A549 (cell line): ENCODE data around the gene SAP30. TPM values are rescaled to one million over a fixed set of nuclear protein-coding genes. Genes with fewer than 3 reads are reported as not detected.

ENCODE experiments used
- ATAC-seq, 2 experiments: fragments of 200-7000 bp in 1 of 2; fragments of >200 bp in 1 of 2; cut with Nextera tagmentation in 1 of 2; cut with Tn5 transposase in 1 of 2; 3 replicates each; pipeline versions ENCODE4 v1.8.0 to v1.9.1; 2018 to 2020; ENCODE audit warnings: mild to moderate bottlenecking in 1 of 2, moderate library complexity in 1 of 2
- CTCF ChIA-PET: fragments of 300-600 bp; sonication (Branson Sonifier 250); formaldehyde crosslinking; extraction: SDS; loops from one replicate; lab custom pipeline; 2021; ENCODE audit warnings: antibody characterized with exemption, inconsistent platforms; lab: Yijun Ruan, JAX
- POLR2A ChIA-PET: fragments of 350-600 bp; formaldehyde crosslinking; extraction: SDS; loops from one replicate; lab custom pipeline; 2021; ENCODE audit warnings: antibody characterized with exemption, inconsistent platforms; lab: Yijun Ruan, JAX
- DNase-seq, 2 experiments: peaks; one replicate each; pipeline versions ENCODE4 v3.0.0 to v3.0.0-alpha.2; 2011 to 2016; ENCODE audit warnings: low read depth in 1 of 2, low spot score in 1 of 2
- FAIRE-seq: peaks from 2 replicates; lab custom pipeline; 2011; peaks lifted over from hg19 to GRCh38; lab: Jason Lieb, UNC
- H3K27ac ChIP-seq, 2 experiments: fragments of >200 bp; sonication (Bioruptor Twin); formaldehyde crosslinking; 3 replicates each; pipeline ENCODE4 v1.5.1; 2016 to 2017
- H3K4me1 ChIP-seq: fragments of >200 bp; sonication (Bioruptor Twin); formaldehyde crosslinking; 3 replicates; pipeline ENCODE4 v1.6.1; 2016
- H3K4me2 ChIP-seq: fragments of >200 bp; sonication (Bioruptor Twin); formaldehyde crosslinking; 3 replicates; pipeline ENCODE4 v1.6.1; 2016
- H3K4me3 ChIP-seq: fragments of >200 bp; sonication (Bioruptor Twin); formaldehyde crosslinking; 3 replicates; pipeline ENCODE4 v1.5.1; 2016
- H3K9me3 ChIP-seq: fragments of >200 bp; sonication (Bioruptor Twin); formaldehyde crosslinking; 3 replicates; pipeline ENCODE4 v1.6.1; 2016
- CBX2 ChIP-seq: fragments of 200-600 bp; sonication (generic); IDR thresholded peaks from 2 replicates; pipeline ENCODE4 v1.6.1; 2016; ENCODE audit warnings: low read depth, mild to moderate bottlenecking, borderline replicate concordance
- CBX8 ChIP-seq: fragments of 200-600 bp; sonication (generic); IDR thresholded peaks from 2 replicates; pipeline ENCODE4 v1.6.1; 2016
- CEBPB ChIP-seq, 2 experiments: fragments of >200 bp in 1 of 2; sonication (Bioruptor Twin) in 1 of 2; formaldehyde crosslinking in 1 of 2; IDR thresholded peaks; 2 replicates each; pipeline ENCODE4 v1.6.1; 2012 to 2016
- CHD4 ChIP-seq: fragments of 200-600 bp; sonication (generic); IDR thresholded peaks from 2 replicates; pipeline ENCODE4 v1.6.1; 2016; ENCODE audit warnings: antibody characterized with exemption, mild to moderate bottlenecking, borderline replicate concordance
- E2F6 ChIP-seq: IDR thresholded peaks from 2 replicates; pipeline ENCODE4 v1.6.1; 2012; ENCODE audit warnings: low read depth, borderline replicate concordance
- EHMT2 ChIP-seq: fragments of 200-600 bp; sonication (generic); IDR thresholded peaks from 2 replicates; pipeline ENCODE4 v1.6.1; 2016; ENCODE audit warnings: antibody characterized with exemption, low read depth, mild to moderate bottlenecking, moderate library complexity
- FOSB ChIP-seq: fragments of 250-450 bp; sonication (Bioruptor Pico); IDR thresholded peaks from 2 replicates; pipeline ENCODE4 v1.5.0; 2020; ENCODE audit warnings: mild to moderate bottlenecking, moderate library complexity
- HMGXB4 ChIP-seq: fragments of 250-450 bp; sonication (Bioruptor Pico); IDR thresholded peaks from 2 replicates; pipeline ENCODE4 v1.5.0; 2021; ENCODE audit warnings: mild to moderate bottlenecking, moderate library complexity, borderline replicate concordance
- HOXB5 ChIP-seq: fragments of 250-450 bp; sonication (Bioruptor Pico); IDR thresholded peaks from 2 replicates; pipeline ENCODE4 v1.5.0; 2020; ENCODE audit warnings: mild to moderate bottlenecking, moderate library complexity
- JUN ChIP-seq, 2 experiments: fragments of >200 bp; sonication (Bioruptor Twin); formaldehyde crosslinking; IDR thresholded peaks; 2 replicates in 1 of 2; 3 replicates in 1 of 2; pipeline ENCODE4 v1.6.1; 2016 to 2017
- MAFK ChIP-seq: fragments of 450-650 bp; IDR thresholded peaks from 2 replicates; pipeline ENCODE4 v1.6.1; 2014; ENCODE audit not compliant: partially characterized antibody
- MAZ ChIP-seq: fragments of 150-350 bp; IDR thresholded peaks from 2 replicates; pipeline ENCODE4 v1.6.1; 2014; ENCODE audit warnings: antibody characterized with exemption, low read depth, low read length, borderline replicate concordance
- NPAS2 ChIP-seq: fragments of 250-450 bp; sonication (Bioruptor Pico); IDR thresholded peaks from 2 replicates; pipeline ENCODE4 v1.8.0; 2022; ENCODE audit warnings: mild to moderate bottlenecking, moderate library complexity, borderline replicate concordance
- PHF8 ChIP-seq: fragments of 200-600 bp; sonication (generic); IDR thresholded peaks from 2 replicates; pipeline ENCODE4 v1.6.1; 2016; ENCODE audit warnings: low read depth, mild to moderate bottlenecking, antibody characterized with exemption, moderate library complexity, borderline replicate concordance
- POLR2A ChIP-seq: IDR thresholded peaks from 2 replicates; pipeline ENCODE4 v1.6.1; 2012; ENCODE audit warnings: mild to moderate bottlenecking, low read length
- RFX5 ChIP-seq: fragments of 450-650 bp; IDR thresholded peaks from 2 replicates; pipeline ENCODE4 v1.7.1; 2014; ENCODE audit warnings: antibody characterized with exemption, mild to moderate bottlenecking, moderate library complexity
- SREBF2 ChIP-seq: fragments of 450-650 bp; IDR thresholded peaks from 2 replicates; pipeline ENCODE4 v1.6.1; 2014; ENCODE audit warnings: mild to moderate bottlenecking, moderate library complexity
- WGBS: methylation state at CpG from one replicate; pipeline ENCODE4 v1.1.6; 2017; ENCODE audit errors: missing lambda C conversion rate; 5-methylcytosine and 5-hydroxymethylcytosine counted together
- polyA plus RNA-seq, 4 experiments: library from polyadenylated mRNA; depleted of rRNA in 3 of 4; stranded (reverse); fragments of >200 nt; fragmentation: RNase III in 1 of 4; extraction: RNeasy Plus Mini Kit Qiagen cat#74134 plus additional on column Dnase treatment in 1 of 4; gene quantifications; 2 replicates in 3 of 4; 3 replicates in 1 of 4; pipeline ENCODE4 v1.2.3, GENCODE V29; 2011 to 2017
- TF ChIP-seq, protein P1 (sequence below): fragments of 250-450 bp; sonication (Bioruptor Pico); IDR thresholded peaks from 2 replicates; pipeline ENCODE4 v1.5.0; 2020; ENCODE audit warnings: low read depth, mild to moderate bottlenecking, moderate library complexity
- TF ChIP-seq, protein P2 (sequence below): fragments of >200 bp; sonication (Bioruptor Twin); formaldehyde crosslinking; IDR thresholded peaks from 2 replicates; pipeline ENCODE4 v1.6.1; 2016
- TF ChIP-seq, protein P3 (sequence below): fragments of >200 bp; sonication (Bioruptor Twin); formaldehyde crosslinking; IDR thresholded peaks from 3 replicates; pipeline ENCODE4 v1.6.1; 2016
- TF ChIP-seq, protein P4 (sequence below): fragments of 450-650 bp; IDR thresholded peaks from 2 replicates; pipeline ENCODE4 v1.6.1; 2014; ENCODE audit warnings: antibody characterized with exemption

SAP30 gene
- polyA plus RNA-seq, 2 of the 4 experiments (the other 2 are of a cell fraction): 18.4 to 19.6 TPM

GRCh38 chr4:173332963-173333657 is 37.6 kb upstream of the SAP30 start:
- ATAC-seq (no peak), DNase-seq (no peak), FAIRE-seq (no peak)
- under 1% methylated on average over 21 of the region's 21 CpGs for WGBS
- TF ChIP-seq, protein P1, sequence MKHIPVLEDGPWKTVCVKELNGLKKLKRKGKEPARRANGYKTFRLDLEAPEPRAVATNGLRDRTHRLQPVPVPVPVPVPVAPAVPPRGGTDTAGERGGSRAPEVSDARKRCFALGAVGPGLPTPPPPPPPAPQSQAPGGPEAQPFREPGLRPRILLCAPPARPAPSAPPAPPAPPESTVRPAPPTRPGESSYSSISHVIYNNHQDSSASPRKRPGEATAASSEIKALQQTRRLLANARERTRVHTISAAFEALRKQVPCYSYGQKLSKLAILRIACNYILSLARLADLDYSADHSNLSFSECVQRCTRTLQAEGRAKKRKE: no peak
- no peak for TF ChIP-seq CHD4
- TF ChIP-seq E2F6: no peak
- ChIA-PET CTCF (interaction anchor here (1.1 to 2.7 kb wide), 2 partner anchors 14 to 87 kb away, joined by 3 to 13 read pairs; no protein-coding TSS in a partner anchor), POLR2A (interaction anchor here (1.6 to 4.2 kb wide), 3 partner anchors 14 to 165 kb away, joined by 8 to 116 read pairs (median 9); partner anchors contain the start of genes GALNT7 and SAP30)
- peak overlapping the region; percentile 99 for H3K4me3 ChIP-seq
- peak overlapping the region; percentile 73 for H3K4me2 ChIP-seq
- peaks cover 12% of the 10 kb centered on the region; the same call in 2 of the 3 replicates for H3K4me1 ChIP-seq
- peak overlapping the region; percentile 94 to 96 for H3K27ac ChIP-seq
- H3K9me3 ChIP-seq: no peaks in the 10 kb centered on the region

DNA sequence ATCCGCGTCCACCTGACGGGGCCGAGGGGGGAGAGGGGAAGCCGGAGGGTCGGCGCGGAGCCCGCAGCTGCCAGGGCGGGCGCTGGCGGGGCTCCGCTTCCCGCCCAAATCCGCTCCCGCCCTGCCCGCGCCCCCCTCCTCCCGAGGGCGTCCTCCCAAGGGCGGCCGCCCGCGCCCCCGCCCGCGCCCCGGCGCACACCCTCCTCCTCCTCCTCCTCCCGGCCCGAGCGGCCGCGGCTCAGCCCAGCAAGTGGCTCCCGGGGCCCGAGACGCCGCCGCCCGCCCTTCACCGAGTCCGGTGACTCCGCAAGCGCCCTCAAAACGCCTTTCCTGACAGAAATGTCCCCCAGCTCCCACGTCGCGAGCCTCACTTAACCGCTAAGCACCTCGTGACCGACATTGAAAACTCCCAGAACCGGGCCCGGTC is 37.1 kb upstream of the SAP30 start:
- ATAC-seq (peak; percentile 2 to 19; a peak in 5 of 6 replicates), FAIRE-seq (no peak), DNase-seq (peak in 1 of 2 experiments; percentile 2)
- TF ChIP-seq RFX5: no peak
- TF ChIP-seq HOXB5 (CRISPR knock-in tag): no peak
- no peak for TF ChIP-seq SREBF2
- Histone ChIP-seq H3K4me2 (peak overlapping the region; percentile 73), H3K9me3 (no peaks in the 10 kb centered on the region), H3K4me1 (peaks cover 12% of the 10 kb centered on the region; the same call in 2 of the 3 replicates), H3K27ac (peak overlapping the region; percentile 94 to 96), H3K4me3 (peak overlapping the region; percentile 99)
- no CpG with 5 or more reads among the region's 53 CpGs for WGBS
- ChIA-PET POLR2A (interaction anchor here (0.9 to 4.2 kb wide), 7 partner anchors 9 to 950 kb away, joined by 3 to 116 read pairs (median 8); partner anchors contain the start of genes CEP44, FBXO8, GALNT7 and SAP30), CTCF (interaction anchor here (1.1 to 2.7 kb wide), 3 partner anchors 15 to 87 kb away, joined by 3 to 13 read pairs (median 5); no protein-coding TSS in a partner anchor)

DNA sequence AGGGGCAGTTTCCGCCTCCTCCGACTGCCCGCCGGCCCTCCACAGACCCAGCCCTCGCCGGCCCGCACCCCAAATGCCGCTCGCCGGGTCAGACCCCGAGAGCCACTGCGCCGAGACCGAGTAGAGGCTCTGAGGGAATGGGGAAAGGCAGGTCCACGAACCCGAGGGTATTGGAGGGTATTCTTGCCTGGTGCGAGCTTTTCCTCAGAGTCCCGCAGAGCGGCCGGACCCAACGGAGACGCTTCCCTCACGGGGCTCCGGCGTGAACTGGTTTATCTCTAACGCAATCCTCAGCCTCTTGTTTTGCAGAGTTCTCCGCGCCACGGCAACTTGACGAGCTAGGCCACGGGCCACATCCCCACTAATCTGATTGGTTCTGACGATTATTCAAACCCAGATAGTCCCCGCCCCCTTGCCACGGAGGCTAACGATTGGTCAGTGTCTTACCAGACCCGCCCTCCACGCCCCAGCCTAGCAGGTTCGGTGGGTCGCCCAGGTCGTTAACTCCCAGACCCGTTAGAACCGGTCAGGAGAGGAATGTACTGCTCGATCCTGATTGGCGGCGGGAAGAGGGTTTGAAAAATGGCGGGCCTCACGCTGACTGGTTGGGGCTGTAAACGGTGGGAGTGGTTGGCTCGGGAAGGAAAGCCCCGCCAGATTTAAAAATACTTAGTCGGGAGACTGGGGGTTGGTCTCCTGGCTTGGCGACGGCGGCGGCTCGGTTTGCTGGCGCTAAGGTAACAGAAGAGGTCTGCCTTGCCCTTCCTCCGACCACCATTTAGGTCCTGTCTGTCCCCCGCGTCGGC is 36.5 kb upstream of the SAP30 start, which contains the start of gene HMGB2:
Gene HMGB2, minus strand, starts transcription at position 274 of the 806 bp plus-strand sequence. CDS start 709 bp downstream, outside the sequence.
- no peaks in the 10 kb centered on the region for H3K9me3 ChIP-seq
- FAIRE-seq (no peak), DNase-seq (peak; percentile 93 to 99), ATAC-seq (peak; percentile 89 to 93)
- WGBS: 3% methylated on average over 22 of the region's 61 CpGs
- CTCF ChIA-PET: interaction anchor here (1.3 to 2.7 kb wide), 3 partner anchors 15 to 84 kb away, joined by 4 to 13 read pairs (median 5); no protein-coding TSS in a partner anchor
- H3K27ac ChIP-seq: peak within 1 kb of the TSS; percentile 94 to 96
- H3K4me3 ChIP-seq: peak within 1 kb of the TSS; percentile 99
- H3K4me1 ChIP-seq: peaks cover 12% of the 10 kb centered on the region; the same call in 2 of the 3 replicates
- POLR2A ChIA-PET: interaction anchor here (0.6 to 4.2 kb wide), 14 partner anchors 9 to 950 kb away, joined by 3 to 116 read pairs (median 5); partner anchors contain the start of genes CEP44, FBXO8, GALNT7 and SAP30
- H3K4me2 ChIP-seq: peak within 1 kb of the TSS; percentile 89
- TF ChIP-seq FOSB (peak; percentile 69; the same call in 1 of the 2 replicates), PHF8 (peak; percentile 91), CBX2 (no peak), MAFK (no peak), EHMT2 (no peak), MAZ (no peak), HMGXB4 (CRISPR knock-in tag) (no peak), POLR2A (peak; percentile 80), JUN (IDR thresholded peaks at IDR 0.05) (peak in 1 of 2 experiments; percentile 55; a peak in 1 of 5 replicates), HOXB5 (CRISPR knock-in tag) (no peak), RFX5 (0 out of 2 replicates have a peak, but pooled peaks have one; percentile 43), NPAS2 (CRISPR knock-in tag) (no peak), E2F6 (peak; percentile 73; the same call in 1 of the 2 replicates), CBX8 (no peak), CEBPB (IDR thresholded peaks at IDR 0.05) (peak in 1 of 2 experiments; percentile 60; a peak in 1 of 4 replicates)
- TF ChIP-seq, protein P2, sequence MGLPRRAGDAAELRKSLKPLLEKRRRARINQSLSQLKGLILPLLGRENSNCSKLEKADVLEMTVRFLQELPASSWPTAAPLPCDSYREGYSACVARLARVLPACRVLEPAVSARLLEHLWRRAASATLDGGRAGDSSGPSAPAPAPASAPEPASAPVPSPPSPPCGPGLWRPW: no peak
- TF ChIP-seq, protein P3, sequence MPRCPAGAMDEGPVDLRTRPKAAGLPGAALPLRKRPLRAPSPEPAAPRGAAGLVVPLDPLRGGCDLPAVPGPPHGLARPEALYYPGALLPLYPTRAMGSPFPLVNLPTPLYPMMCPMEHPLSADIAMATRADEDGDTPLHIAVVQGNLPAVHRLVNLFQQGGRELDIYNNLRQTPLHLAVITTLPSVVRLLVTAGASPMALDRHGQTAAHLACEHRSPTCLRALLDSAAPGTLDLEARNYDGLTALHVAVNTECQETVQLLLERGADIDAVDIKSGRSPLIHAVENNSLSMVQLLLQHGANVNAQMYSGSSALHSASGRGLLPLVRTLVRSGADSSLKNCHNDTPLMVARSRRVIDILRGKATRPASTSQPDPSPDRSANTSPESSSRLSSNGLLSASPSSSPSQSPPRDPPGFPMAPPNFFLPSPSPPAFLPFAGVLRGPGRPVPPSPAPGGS: peak; percentile 53; the same call in 1 of the 3 replicates
- TF ChIP-seq, protein P4, sequence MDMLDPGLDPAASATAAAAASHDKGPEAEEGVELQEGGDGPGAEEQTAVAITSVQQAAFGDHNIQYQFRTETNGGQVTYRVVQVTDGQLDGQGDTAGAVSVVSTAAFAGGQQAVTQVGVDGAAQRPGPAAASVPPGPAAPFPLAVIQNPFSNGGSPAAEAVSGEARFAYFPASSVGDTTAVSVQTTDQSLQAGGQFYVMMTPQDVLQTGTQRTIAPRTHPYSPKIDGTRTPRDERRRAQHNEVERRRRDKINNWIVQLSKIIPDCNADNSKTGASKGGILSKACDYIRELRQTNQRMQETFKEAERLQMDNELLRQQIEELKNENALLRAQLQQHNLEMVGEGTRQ: peak; percentile 51; the same call in 1 of the 2 replicates
